RPMI7951 (cell line): Measurements from ENCODE around the gene EEFSEC. TPM values are rescaled to one million over a fixed set of nuclear protein-coding genes. Genes with fewer than 3 reads are reported as not detected.

Experiments used
- DNase-seq: peaks from one replicate; pipeline ENCODE4 v3.0.0-alpha.2; 2012; ENCODE audit warnings: low read depth
- total RNA-seq: library from RNA; depleted of rRNA; stranded (reverse); fragments of >200 nt; shearing (Covaris generic); gene quantifications from 2 replicates; pipeline ENCODE4 v1.2.3, GENCODE V29; 2014

EEFSEC gene
- total RNA-seq, 1 experiment from 2014 or later: 11.1 TPM

GRCh38 chr3:128285042-128285966, 132.0 kb downstream of the EEFSEC start:
- DNase-seq: no peak

GRCh38 chr3:128285967-128286321, 132.7 kb downstream of the EEFSEC start:
- no peak for DNase-seq

GRCh38 chr3:128286691-128287090, 133.4 kb downstream of the EEFSEC start:
- DNase-seq: no peak

GRCh38 chr3:128287216-128287615, 133.9 kb downstream of the EEFSEC start:
- no peak for DNase-seq

- DNase-seq: no peak
Observed at GRCh38 chr3:128289534-128289933, 136.3 kb downstream of the EEFSEC start.

- no peak for DNase-seq
Observed at GRCh38 chr3:128290484-128290883, 137.2 kb downstream of the EEFSEC start.

- DNase-seq: no peak
Observed at GRCh38 chr3:128293930-128294329, 140.6 kb downstream of the EEFSEC start.

GRCh38 chr3:128294999-128295468, 141.8 kb downstream of the EEFSEC start:
- no peak for DNase-seq

- no peak for DNase-seq
Observed at GRCh38 chr3:128296469-128297251, 143.4 kb downstream of the EEFSEC start.

GRCh38 chr3:128297401-128298138, 144.3 kb downstream of the EEFSEC start:
- DNase-seq: peak; percentile 96

- DNase-seq: no peak
Observed at GRCh38 chr3:128301186-128302023, 148.1 kb downstream of the EEFSEC start.

- no peak for DNase-seq
Observed at GRCh38 chr3:128306481-128306880, 153.2 kb downstream of the EEFSEC start.

GRCh38 chr3:128307029-128307633, 153.8 kb downstream of the EEFSEC start:
- DNase-seq: no peak

GRCh38 chr3:128307781-128308469, 154.6 kb downstream of the EEFSEC start:
- DNase-seq: no peak

- DNase-seq: no peak
Observed at GRCh38 chr3:128309026-128309425, 155.7 kb downstream of the EEFSEC start.

- DNase-seq: no peak
Observed at GRCh38 chr3:128310286-128311058, 157.2 kb downstream of the EEFSEC start.

- DNase-seq: no peak
Observed at GRCh38 chr3:128311441-128311844, 158.2 kb downstream of the EEFSEC start.

GRCh38 chr3:128312271-128312670, 159.0 kb downstream of the EEFSEC start:
- no peak for DNase-seq

GRCh38 chr3:128313071-128313725, 159.9 kb downstream of the EEFSEC start:
- DNase-seq: no peak
